ENCODE measurements around the gene APOLD1.
"Not testable (repeated sequence)": the region's sequence is repeated elsewhere in the genome, so short reads cannot be mapped to it uniquely, and the experiment has no call there.

Gene APOLD1

GRCh38 chr12:12817616-12818015, 32.2 kb downstream of the APOLD1 start:
- TF ChIP-seq CTCF (conservative IDR thresholded peaks at IDR 0.05; ENCODE audit: low read depth, low read length) = no peak
- H3K4me3 ChIP-seq (ENCODE audit: low read depth, low read length) = no peak overlapping the region
- no peak for DNase-seq (ENCODE audit: low read depth)

GRCh38 chr12:12818701-12819100, 33.2 kb downstream of the APOLD1 start:
- no peak overlapping the region for H3K4me3 ChIP-seq (ENCODE audit: low read depth, low read length)
- DNase-seq (ENCODE audit: low read depth) = no peak
- TF ChIP-seq CTCF (conservative IDR thresholded peaks at IDR 0.05; ENCODE audit: low read depth, low read length) = no peak

GRCh38 chr12:12819221-12819620, 33.8 kb downstream of the APOLD1 start:
- no peak overlapping the region for H3K4me3 ChIP-seq (ENCODE audit: low read depth, low read length)
- TF ChIP-seq CTCF (conservative IDR thresholded peaks at IDR 0.05; ENCODE audit: low read depth, low read length) = no peak
- no peak for DNase-seq (ENCODE audit: low read depth)

GRCh38 chr12:12819752-12820311, 34.4 kb downstream of the APOLD1 start:
- peak; percentile 95 for DNase-seq (ENCODE audit: low read depth)
- peak; percentile 18 for TF ChIP-seq CTCF (conservative IDR thresholded peaks at IDR 0.05; ENCODE audit: low read depth, low read length)
- H3K4me3 ChIP-seq (ENCODE audit: low read depth, low read length) = no peak overlapping the region

GRCh38 chr12:12820376-12820775, 34.9 kb downstream of the APOLD1 start:
- DNase-seq (ENCODE audit: low read depth); H3K4me3 ChIP-seq (ENCODE audit: low read depth, low read length): not testable (repeated sequence)

GRCh38 chr12:12821975-12822374, 36.5 kb downstream of the APOLD1 start:
- no peak overlapping the region for H3K4me3 ChIP-seq (ENCODE audit: low read depth, low read length)
- no peak for TF ChIP-seq CTCF (conservative IDR thresholded peaks at IDR 0.05; ENCODE audit: low read depth, low read length)
- no peak for DNase-seq (ENCODE audit: low read depth)

- no peak overlapping the region for H3K4me3 ChIP-seq (ENCODE audit: low read depth, low read length)
- DNase-seq (ENCODE audit: low read depth) = no peak
- TF ChIP-seq CTCF (conservative IDR thresholded peaks at IDR 0.05; ENCODE audit: low read depth, low read length) = no peak
Observed at GRCh38 chr12:12822886-12823285, 37.4 kb downstream of the APOLD1 start.

Data from choroid plexus epithelial cell (primary cell).